OCI-LY1 (cell line): ENCODE results near the gene FAHD1.

Source experiments
- CTCF ChIP-seq: fragments of 200-600 bp; sonication (generic), shearing (Covaris generic); IDR thresholded peaks from 2 replicates; pipeline ENCODE4 v1.5.1; 2017; ENCODE audit warnings: mild to moderate bottlenecking, antibody characterized with exemption, low read length, moderate library complexity, mixed read lengths
- EZH2 ChIP-seq: fragments of 200-600 bp; sonication (generic), shearing (Covaris generic); IDR thresholded peaks from 2 replicates; pipeline ENCODE4 v1.8.0; 2017; ENCODE audit warnings: borderline replicate concordance, mixed run types, mild to moderate bottlenecking, antibody characterized with exemption, low read length, moderate library complexity, mixed read lengths

DNA sequence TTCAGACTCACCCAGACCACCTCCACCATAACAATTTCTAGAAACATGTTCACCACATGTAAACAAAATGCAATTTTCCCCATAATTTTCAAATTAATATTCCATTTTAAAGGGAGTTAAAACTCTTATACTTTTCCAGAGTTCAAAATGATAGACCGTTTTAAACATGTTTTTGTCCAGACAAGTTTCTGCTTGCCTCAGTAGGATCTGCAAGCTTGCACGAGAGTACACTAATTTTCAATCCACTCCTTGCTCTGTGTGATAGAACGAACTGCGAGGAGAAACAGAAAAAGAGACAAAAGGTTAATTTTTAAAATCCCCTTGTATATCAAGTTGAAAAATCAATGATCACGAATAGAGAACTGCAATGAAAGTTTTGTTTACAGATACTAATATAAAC is 7.1 kb downstream of the FAHD1 start:
- TF ChIP-seq CTCF (no peak), EZH2 (no peak)
